Measurements from ENCODE around the gene GALNS.
A peak's percentile ranks its signal among the peaks of the same experiment; 100 is the strongest.

The GALNS gene

DNA sequence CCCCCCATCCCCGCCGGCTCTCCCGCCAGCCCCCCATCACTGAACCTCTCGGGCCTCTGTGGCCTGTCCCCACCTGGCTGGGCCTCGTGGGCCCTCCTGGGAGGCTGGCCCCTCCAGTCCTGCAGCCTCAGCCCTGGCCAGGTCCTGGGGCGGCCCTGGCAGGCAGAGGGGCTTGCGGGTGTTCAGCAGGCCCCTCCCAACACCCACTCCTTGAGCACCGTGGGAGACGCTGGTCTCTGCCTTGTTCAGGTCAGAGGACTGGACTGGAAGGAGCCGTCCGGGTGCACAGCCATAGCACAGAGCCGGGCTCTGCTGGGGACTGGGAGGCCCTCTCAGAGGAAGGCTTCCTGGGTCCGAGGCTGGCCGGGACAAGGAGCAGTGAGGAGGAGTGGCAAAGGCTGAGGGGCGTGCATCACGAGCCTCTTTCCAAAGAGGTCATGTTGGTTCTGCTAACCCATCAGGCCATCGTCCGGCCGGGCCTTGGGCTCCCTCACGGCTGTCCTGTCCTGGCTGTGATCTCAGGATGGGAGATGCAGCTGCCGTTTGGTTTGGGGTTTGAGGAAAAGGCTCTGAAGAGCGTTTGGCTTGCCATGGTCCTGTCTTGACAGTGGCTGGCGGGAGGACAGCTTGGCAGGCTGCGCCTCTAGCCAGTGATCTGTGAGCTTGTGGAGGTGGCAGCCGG, 16.0 kb upstream of the GALNS start:
- no peak for ATAC-seq
- peaks cover 39% of the 10 kb centered on the region for H3K36me3 Mint-ChIP-seq
- peaks cover 47% of the 10 kb centered on the region for H3K4me1 Mint-ChIP-seq

DNA sequence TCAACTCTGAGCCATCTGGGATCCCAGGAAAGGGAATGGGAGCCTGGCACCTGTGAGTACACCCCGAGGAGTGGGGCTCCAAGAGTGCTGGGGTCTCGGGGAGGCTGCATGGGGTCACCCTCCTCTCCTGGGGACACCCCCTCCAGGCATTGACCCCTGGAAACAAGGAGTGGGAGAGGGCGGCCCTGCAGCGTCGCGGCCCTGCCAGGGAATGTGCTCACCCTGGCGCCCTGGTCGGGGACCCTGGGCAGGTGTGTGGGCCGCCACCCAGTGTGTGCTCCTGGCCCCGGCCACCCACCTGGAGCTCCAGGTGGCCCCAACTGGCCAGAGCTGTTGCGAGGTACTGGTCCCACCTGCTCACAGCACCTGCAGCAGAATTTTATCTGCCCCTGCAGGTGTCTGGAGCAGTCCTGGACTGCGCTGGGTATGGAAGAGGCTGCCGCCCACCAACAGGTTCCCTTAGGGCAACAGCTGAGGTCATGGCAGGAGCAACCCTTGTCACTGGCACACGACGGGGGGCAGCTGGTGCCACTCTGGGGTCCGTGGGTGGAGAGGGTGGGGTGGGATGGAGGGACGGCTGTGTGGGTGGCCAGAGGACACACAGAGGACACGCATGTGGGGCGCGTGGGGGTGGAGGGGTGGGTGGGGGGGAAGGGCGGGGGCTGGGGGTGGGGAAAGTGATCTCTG, 15.1 kb upstream of the GALNS start:
- peak overlapping the region; percentile 67 for H3K27ac Mint-ChIP-seq
- peaks cover 53% of the 10 kb centered on the region for H3K4me1 Mint-ChIP-seq
- H3K27me3 Mint-ChIP-seq = peaks cover 55% of the 10 kb centered on the region
- H3K4me3 Mint-ChIP-seq = peak overlapping the region; percentile 61
- ATAC-seq = peak; percentile 3
- H3K9me3 Mint-ChIP-seq = no peaks in the 10 kb centered on the region
- peaks cover 30% of the 10 kb centered on the region for H3K36me3 Mint-ChIP-seq

More for the DNA sequence above, 16.0 kb upstream of the GALNS start:
- Mint-ChIP-seq H3K4me3 (no peak overlapping the region), H3K27me3 (peaks cover 46% of the 10 kb centered on the region), H3K27ac (no peak overlapping the region), H3K9me3 (no peaks in the 10 kb centered on the region)

DNA sequence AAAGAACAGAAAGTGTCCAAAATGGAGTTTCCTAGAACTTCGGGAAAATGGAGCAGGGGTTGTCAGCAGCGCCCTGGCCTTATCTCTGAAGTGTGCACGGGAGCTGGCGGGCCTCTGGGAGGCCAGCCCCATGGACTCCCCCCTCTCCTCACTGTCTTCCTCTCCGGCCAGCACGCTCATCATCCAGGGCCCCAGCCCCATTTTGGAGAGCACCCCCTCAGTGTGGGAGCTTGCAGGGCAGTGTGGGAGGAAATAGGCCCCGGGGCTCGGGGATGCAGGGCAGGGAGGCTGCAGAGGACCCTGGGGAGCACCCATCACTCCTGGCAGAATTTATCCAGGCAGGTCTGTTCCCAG, 14.6 kb upstream of the GALNS start:
- peaks cover 53% of the 10 kb centered on the region for H3K4me1 Mint-ChIP-seq
- peak overlapping the region; percentile 67 for H3K27ac Mint-ChIP-seq
- peaks cover 60% of the 10 kb centered on the region for H3K27me3 Mint-ChIP-seq
- ATAC-seq = peak; percentile 53
- no peaks in the 10 kb centered on the region for H3K9me3 Mint-ChIP-seq
- peak overlapping the region; percentile 61 for H3K4me3 Mint-ChIP-seq
- H3K36me3 Mint-ChIP-seq = peaks cover 24% of the 10 kb centered on the region

DNA sequence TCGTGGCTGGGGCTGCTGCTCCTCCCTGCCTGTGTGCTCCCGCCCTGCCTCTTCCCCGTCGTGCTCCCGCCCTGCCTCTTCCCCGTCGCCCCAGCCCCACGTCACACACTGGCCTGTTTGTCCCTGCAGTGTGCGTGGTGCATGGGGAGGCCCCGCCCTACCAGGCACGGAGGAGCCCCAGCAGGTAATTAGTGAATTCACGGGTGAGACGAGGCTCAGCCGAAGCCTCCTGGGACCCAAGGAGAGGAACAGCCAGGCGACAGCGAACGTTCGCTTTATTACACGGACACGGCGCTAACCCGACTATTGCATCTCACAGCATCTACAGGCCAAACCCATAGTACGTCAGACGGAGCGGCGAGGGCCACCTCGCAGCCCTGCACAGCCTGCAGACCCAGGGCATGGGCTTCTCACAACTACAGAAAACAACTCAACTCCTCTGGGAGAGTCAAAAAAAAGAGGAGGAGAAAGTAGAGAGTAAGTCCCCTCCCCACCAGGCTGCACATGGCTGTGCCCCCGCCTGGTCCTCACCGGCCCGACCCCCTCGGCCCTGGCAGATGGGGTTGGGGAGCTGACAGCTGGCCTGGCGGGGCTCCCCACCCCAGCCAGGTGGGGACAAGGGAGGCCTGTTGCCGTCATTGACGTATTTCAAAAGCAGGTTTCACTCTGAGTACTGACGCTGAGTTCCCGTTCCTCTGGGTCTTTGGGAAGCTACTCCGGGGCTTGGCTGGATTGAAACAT, 14.0 kb upstream of the GALNS start:
- H3K36me3 Mint-ChIP-seq = peaks cover 19% of the 10 kb centered on the region
- peaks cover 66% of the 10 kb centered on the region for H3K27me3 Mint-ChIP-seq
- ATAC-seq = peak; percentile 65
- H3K4me1 Mint-ChIP-seq = peaks cover 53% of the 10 kb centered on the region
- no peaks in the 10 kb centered on the region for H3K9me3 Mint-ChIP-seq
- H3K4me3 Mint-ChIP-seq = peak overlapping the region; percentile 69
- peak overlapping the region; percentile 67 for H3K27ac Mint-ChIP-seq

DNA sequence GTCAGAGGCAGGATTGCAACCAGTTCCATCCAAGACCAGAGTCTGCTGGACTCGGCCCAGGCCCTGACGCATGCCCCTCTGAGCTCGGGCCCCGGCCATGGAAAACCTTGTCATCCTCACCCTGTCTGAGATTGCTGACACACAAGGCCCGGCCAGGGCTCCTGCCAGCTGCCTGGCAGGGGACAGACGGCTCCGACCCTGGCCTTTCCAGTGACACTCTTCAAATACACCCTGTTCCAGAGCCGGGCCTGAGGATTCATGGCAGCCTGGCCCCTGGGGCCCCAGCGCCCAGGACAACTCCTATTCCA, 12.9 kb upstream of the GALNS start:
- ATAC-seq = no peak
- Mint-ChIP-seq H3K9me3 (no peaks in the 10 kb centered on the region), H3K36me3 (peaks cover 7% of the 10 kb centered on the region), H3K4me3 (no peak overlapping the region), H3K27ac (no peak overlapping the region), H3K27me3 (peaks cover 66% of the 10 kb centered on the region), H3K4me1 (peaks cover 53% of the 10 kb centered on the region)

DNA sequence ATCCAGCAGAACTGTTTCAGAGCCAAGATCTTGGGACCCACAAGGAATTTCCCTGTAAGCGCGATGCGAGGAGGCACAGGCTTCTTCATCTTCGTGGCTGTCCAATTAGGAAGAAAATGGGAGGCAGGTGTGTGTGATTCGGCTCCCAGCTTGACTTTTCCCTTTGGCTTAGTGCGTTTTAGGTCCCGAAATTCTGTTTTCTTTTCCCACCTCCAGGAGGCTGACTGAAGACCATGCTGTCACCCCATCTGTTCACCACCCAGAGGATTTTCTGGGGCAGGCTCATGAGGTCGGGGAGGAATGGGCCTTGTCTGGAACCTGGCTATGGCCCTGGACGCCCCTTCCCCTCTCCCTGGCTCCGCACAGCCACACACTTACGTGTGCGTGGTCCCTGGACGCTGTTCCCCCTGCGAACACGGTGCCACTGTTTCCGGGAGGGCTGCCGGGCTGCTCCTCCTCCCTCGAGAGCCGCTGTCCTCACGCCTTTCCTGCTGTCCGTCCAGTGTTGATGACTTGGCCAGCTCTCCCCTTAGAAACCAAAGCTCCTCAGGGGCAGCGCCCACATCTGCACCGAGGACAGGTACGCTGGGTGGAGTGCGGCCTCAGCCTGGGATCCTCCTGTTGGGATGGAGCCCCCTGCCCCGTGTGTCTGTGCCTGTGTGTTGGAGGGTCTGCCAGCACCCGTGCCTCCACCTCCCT, 12.4 kb upstream of the GALNS start:
- Mint-ChIP-seq H3K27ac (no peak overlapping the region), H3K4me1 (peaks cover 50% of the 10 kb centered on the region), H3K9me3 (no peaks in the 10 kb centered on the region), H3K4me3 (no peak overlapping the region), H3K27me3 (peaks cover 66% of the 10 kb centered on the region), H3K36me3 (peaks cover 3% of the 10 kb centered on the region)
- ATAC-seq = no peak

DNA sequence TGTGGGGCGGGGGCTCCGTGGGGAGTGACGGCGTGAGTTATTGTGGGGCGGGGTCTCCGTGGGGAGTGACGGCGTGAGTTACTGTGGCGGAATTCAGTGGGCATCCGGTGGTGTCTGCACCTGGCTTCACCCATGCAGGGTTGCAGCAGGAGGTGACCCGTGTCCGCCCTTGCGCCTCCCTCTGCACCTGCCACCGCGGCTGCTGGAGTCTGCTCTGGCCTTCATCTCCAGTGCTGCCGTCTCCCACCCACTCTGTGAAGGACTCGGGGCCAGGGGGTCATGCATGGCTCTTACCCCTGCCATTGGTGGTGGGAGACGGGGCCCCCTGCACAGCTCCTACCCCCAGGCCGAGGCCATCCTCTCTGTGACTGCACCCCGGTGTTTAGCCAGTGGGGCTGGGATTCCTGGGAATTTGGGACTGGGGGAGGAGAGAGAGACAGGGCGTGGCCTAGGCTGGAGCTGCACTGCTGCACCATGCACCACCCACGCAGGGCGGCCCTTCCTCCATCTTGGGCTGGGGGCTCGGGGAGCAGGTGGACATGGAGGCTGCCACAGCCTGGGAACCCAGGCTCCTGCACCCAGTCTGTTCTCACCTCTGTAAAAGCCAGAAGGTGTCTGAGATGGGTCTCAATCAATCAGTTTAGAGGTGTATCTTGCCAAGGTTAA, 11.0 kb upstream of the GALNS start:
- Mint-ChIP-seq H3K9me3 (no peaks in the 10 kb centered on the region), H3K27me3 (peaks cover 66% of the 10 kb centered on the region), H3K36me3 (peaks cover under 1% of the 10 kb centered on the region), H3K27ac (no peak overlapping the region), H3K4me3 (no peak overlapping the region), H3K4me1 (peaks cover 38% of the 10 kb centered on the region)
- ATAC-seq = no peak

DNA sequence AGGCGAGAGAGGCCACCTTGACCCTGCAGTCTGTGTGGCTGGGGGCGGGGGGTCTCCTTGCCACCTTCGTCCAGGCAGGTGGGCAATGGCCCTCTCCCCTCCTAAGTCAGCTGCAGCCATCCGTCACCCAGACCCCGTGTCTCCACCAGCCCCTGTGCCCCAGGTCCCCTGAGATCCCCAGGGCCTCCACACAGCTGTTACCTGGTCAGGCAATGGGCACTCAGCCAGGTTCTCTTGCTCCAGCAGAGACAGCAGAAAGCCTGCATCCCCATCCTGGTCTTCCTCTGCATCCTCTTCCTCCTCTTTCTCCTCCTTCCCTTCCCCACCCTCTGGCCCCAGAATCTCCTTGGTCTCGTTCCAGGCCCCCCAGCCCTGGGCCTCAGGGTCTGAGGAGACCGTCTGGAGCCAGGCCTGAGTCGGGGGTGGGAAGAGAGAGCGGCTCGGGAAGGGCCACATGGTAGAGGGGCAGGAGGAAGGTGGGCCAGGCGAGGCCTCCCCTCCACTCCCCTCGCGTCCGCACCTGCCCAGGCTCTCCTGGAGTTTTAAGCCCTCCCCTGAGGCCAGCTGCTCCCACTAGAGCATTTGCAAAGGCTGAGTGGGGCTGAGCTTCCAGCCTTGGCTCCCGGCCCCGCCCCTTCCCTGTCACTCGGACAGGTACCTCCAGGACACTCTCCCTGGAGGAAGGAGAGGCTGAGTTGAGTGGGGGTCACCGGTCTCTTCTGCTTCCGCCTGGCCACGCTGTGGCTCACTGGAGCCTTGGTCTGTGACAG, 9.6 kb upstream of the GALNS start, which contains the start of gene PABPN1L:
TSS of gene PABPN1L (minus strand) at position 510 of the 770 bp plus-strand sequence. CDS start at position 456, 54 bp downstream.
- Mint-ChIP-seq H3K27me3 (peaks cover 56% of the 10 kb centered on the region), H3K4me3 (no peak within 1 kb of the TSS), H3K4me1 (peaks cover 25% of the 10 kb centered on the region), H3K36me3 (peaks cover 7% of the 10 kb centered on the region), H3K9me3 (no peaks in the 10 kb centered on the region), H3K27ac (no peak within 1 kb of the TSS)
- no peak for ATAC-seq

DNA sequence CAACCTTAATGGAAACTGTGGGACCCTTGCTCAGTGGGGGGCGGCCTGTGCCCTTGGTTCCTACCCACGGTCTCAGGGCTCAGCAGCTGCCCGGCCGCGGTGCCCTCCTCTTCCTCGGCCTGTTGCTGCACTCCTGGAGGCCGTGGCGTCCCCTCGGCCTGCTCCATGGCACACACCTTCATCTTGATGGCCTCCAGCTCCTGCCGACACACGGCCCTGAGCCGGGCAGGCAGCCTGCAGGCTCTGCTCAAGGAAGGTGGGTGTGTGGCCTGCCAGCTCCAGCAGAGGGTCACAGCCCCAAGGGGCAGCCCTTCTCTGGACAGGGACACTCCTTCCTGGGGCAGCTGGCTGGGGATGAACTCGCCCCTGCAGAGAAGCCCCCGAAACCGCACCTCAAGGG, 9.0 kb upstream of the GALNS start:
- H3K9me3 Mint-ChIP-seq = no peaks in the 10 kb centered on the region
- H3K27me3 Mint-ChIP-seq = peaks cover 50% of the 10 kb centered on the region
- H3K4me3 Mint-ChIP-seq = no peak overlapping the region
- H3K36me3 Mint-ChIP-seq = peaks cover 10% of the 10 kb centered on the region
- ATAC-seq = no peak
- H3K27ac Mint-ChIP-seq = no peak overlapping the region
- peaks cover 19% of the 10 kb centered on the region for H3K4me1 Mint-ChIP-seq

DNA sequence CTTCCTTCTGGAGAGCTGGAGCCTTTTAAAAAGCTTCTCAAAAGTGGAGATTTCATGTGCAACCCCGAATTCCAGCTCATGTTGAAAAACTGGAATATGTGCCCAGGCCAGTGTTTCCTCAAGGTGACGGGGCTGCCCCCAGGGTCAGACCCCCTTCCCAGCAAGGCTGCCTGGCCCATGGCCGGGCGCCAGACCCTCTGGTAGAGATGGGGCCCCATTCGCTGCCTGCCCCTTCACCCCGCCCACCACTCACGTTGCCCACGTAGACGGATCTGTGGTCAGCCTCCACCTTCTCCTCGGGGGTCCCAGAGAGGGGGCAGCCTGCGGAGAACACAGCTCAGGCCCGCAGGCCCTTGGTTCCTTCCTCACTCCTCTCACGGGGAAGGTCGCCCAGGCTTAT, 8.6 kb upstream of the GALNS start:
- Mint-ChIP-seq H3K36me3 (peaks cover 13% of the 10 kb centered on the region), H3K27ac (no peak overlapping the region), H3K4me1 (peaks cover 16% of the 10 kb centered on the region), H3K9me3 (no peaks in the 10 kb centered on the region), H3K4me3 (no peak overlapping the region), H3K27me3 (peaks cover 46% of the 10 kb centered on the region)
- no peak for ATAC-seq

DNA sequence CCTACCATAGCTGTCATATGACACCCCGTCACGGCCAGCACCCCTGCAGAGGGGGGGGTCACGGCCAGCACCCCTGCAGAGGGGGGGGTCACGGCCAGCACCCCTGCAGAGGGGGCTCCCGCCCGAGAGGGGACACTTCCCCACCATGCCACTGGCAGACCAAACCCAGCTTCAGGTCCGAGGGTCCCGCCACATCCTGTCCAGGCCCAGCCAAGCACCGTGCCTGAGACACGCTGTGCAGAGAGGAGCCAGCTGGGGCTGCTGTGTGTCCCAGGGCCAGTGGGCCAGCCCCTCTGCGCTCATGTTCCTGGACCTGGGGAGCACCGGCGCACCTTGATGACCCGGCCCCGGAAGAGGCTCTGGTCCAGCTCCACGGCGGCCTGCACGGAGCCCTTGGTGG, 7.8 kb upstream of the GALNS start:
- peaks cover 13% of the 10 kb centered on the region for H3K36me3 Mint-ChIP-seq
- peak; percentile 44 for ATAC-seq

DNA sequence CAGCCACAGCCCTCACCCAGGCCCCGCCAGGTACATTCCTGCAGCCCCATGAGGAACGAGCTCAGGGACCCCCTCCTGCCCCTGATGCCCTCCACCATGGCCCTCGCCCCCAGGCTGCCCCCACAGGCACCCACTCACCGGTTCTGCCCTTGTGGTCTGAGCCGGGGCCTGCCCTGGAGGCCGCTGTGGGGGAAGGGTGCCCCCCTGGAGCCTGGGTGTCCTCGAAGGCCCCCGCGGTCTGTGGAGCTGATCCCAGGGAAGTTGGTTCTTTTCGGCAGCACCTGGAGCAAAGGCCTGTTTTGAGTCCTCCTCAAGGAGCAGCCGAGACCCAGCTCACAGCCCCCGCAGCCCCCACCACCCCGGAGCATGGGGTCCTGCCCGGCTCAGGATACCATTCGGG, 7.4 kb upstream of the GALNS start:
- Mint-ChIP-seq H3K27ac (no peak overlapping the region), H3K27me3 (peaks cover 33% of the 10 kb centered on the region), H3K4me3 (no peak overlapping the region), H3K4me1 (peaks cover 10% of the 10 kb centered on the region), H3K9me3 (no peaks in the 10 kb centered on the region), H3K36me3 (peaks cover 13% of the 10 kb centered on the region)
- ATAC-seq = peak; percentile 25

More for the DNA sequence above, 7.8 kb upstream of the GALNS start:
- H3K9me3 Mint-ChIP-seq = no peaks in the 10 kb centered on the region
- no peak overlapping the region for H3K4me3 Mint-ChIP-seq
- peaks cover 38% of the 10 kb centered on the region for H3K27me3 Mint-ChIP-seq
- peaks cover 10% of the 10 kb centered on the region for H3K4me1 Mint-ChIP-seq
- no peak overlapping the region for H3K27ac Mint-ChIP-seq

DNA sequence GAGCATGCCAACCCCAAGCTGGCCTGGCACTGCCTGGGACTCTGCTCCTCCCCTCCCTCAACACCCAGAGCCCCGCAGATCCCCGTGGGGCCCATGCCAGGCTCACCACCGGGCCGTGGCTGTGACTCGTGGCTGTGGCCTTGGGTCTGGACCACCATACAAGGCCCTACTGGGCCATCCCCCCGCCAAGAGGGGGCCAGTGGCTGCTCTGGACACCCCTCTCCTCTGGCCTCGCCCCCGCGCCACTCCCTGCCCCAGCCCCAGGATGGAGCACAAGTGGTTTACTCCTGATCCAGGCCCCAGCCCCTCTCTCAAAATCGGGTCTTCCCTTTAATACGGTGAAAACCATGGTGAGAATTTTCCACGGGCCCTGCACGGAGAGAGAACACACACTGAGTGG, 6.7 kb upstream of the GALNS start:
- Mint-ChIP-seq H3K4me1 (peaks cover 14% of the 10 kb centered on the region), H3K9me3 (no peaks in the 10 kb centered on the region), H3K27me3 (peaks cover 27% of the 10 kb centered on the region), H3K36me3 (peaks cover 13% of the 10 kb centered on the region), H3K4me3 (no peak overlapping the region), H3K27ac (no peak overlapping the region)
- ATAC-seq = no peak

DNA sequence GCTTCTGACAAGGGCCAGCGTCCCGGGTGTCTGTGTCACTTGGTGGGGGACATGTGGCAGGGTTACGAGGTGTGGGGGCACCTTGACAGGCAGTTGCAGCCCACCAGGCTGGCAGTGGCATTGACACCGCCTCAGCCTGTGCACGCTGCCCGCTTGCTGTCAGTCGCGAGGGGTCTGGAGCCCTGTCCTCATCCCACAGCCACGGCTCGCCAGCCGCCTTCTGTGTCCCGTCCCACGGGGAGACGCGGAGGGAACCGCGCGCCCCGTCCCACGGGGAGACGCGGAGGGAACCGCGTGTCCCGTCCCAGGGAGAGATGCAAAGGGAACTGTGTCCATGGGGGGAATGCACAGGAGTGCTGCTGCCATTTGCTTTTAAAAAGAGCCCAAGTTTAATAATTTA, 6.2 kb upstream of the GALNS start:
- Mint-ChIP-seq H3K27me3 (peaks cover 22% of the 10 kb centered on the region), H3K27ac (no peak overlapping the region)

More for the DNA sequence above, 6.2 kb upstream of the GALNS start:
- Mint-ChIP-seq H3K4me3 (no peak overlapping the region), H3K9me3 (no peaks in the 10 kb centered on the region), H3K4me1 (peaks cover 17% of the 10 kb centered on the region), H3K36me3 (peaks cover 13% of the 10 kb centered on the region)
- ATAC-seq = no peak

Measured in stimulated activated memory B cell treated with anti-CD40 and anti-IgM and Interleukin-4, amounts not matched to agents 10 μg/mL and 1 μg/mL and 100 μg/mL, for 72 hours (primary cell).